GM19351 (cell line): ENCODE results near the gene FZD4.
"Not testable (repeated sequence)": the region's sequence is repeated elsewhere in the genome, so short reads cannot be mapped to it uniquely, and the experiment has no call there.

ENCODE experiments used
- ATAC-seq: cut with Tn5 transposase; IDR thresholded peaks from one replicate; pipeline ENCODE4 v1.9.1; 2021; ENCODE audit warnings: mild to moderate bottlenecking, moderate library complexity; ENCODE audit not compliant: unreplicated experiment

Gene FZD4

GRCh38 chr11:86938900-86939880, 16.0 kb downstream of the FZD4 start:
- ATAC-seq: peak; percentile 74

- no peak for ATAC-seq
Measured at GRCh38 chr11:86938203-86938899, 16.8 kb downstream of the FZD4 start.

GRCh38 chr11:86937193-86937806, 17.9 kb downstream of the FZD4 start:
- not testable (repeated sequence) for ATAC-seq

- ATAC-seq: no peak
Measured at GRCh38 chr11:86934926-86935579, 20.1 kb downstream of the FZD4 start.

GRCh38 chr11:86934582-86934900, 20.7 kb downstream of the FZD4 start:
- ATAC-seq: no peak

GRCh38 chr11:86933891-86934581, 21.2 kb downstream of the FZD4 start:
- no peak for ATAC-seq

GRCh38 chr11:86932924-86933875, 22.0 kb downstream of the FZD4 start:
- ATAC-seq: no peak

GRCh38 chr11:86932259-86932585, 23.0 kb downstream of the FZD4 start:
- ATAC-seq: no peak

- no peak for ATAC-seq
Measured at GRCh38 chr11:86931548-86932258, 23.5 kb downstream of the FZD4 start.

- no peak for ATAC-seq
Measured at GRCh38 chr11:86930957-86931547, 24.1 kb downstream of the FZD4 start.

GRCh38 chr11:86926975-86927374, 28.2 kb downstream of the FZD4 start:
- no peak for ATAC-seq

GRCh38 chr11:86923999-86924766, 31.0 kb downstream of the FZD4 start:
- ATAC-seq: no peak

GRCh38 chr11:86922225-86922624, 33.0 kb downstream of the FZD4 start:
- ATAC-seq: no peak

GRCh38 chr11:86919557-86920210, 35.5 kb downstream of the FZD4 start:
- ATAC-seq: peak; percentile 69

GRCh38 chr11:86918973-86919372, 36.2 kb downstream of the FZD4 start:
- no peak for ATAC-seq

GRCh38 chr11:86918496-86918895, 36.7 kb downstream of the FZD4 start:
- no peak for ATAC-seq

GRCh38 chr11:86917589-86917988, 37.6 kb downstream of the FZD4 start:
- ATAC-seq: no peak
